ENCODE data around the gene RHOH.

The RHOH gene

GRCh38 chr4:40295572-40295971, 98.7 kb downstream of the RHOH start:
- DNase-seq (ENCODE audit: low spot score): no peak

All from AG08396 (cell line).